ENCODE measurements around the gene ARHGEF1. TPM values are rescaled to one million over a fixed set of nuclear protein-coding genes. Genes with fewer than 3 reads are reported as not detected.

Gene ARHGEF1
- total and polyA plus RNA-seq, 12 donors = 20.2 to 143 (median 30.2) TPM

DNA sequence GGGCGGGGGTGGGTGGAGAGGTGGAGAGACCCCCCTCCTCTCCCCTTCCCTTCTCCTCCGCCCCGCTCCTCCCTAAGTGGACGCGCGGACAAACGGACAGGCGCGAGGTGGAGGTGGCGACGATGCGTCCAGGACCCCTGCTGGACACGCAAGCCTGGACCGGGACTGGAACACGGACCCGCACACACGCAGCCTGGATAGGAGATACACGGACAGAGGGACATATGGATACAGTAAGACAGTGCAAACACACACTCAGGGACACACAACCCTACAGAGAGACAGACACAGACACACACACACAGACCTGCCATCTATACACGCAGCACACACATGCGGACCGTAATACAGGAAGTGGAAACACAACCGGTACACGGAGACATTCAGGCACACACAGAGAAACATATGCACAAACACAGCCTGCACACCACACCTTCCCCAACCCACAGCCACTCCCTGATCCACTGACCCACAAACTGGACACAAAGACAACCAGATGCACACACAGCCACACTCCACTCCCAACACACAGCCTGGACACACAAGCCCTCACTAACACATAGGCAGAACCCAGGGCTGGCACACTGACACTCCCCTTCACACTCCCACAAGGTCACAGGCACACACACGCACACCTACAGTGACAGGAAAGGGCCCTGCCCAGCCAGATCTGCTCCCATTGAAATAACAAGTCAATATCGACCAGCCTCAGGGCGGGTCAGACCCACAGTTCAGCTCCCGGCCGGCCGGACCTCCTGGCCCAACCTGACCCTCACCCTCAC, 46.0 kb downstream of the ARHGEF1 start:
- ATAC-seq (peak in 1 of 8 donors; percentile 13), DNase-seq (no peak)
- peaks cover 41 to 100% (median 99%) of the 10 kb centered on the region in 7 donors for H3K27me3 ChIP-seq
- intact Hi-C loops (cut with DNase I) = loop anchor here in 1 of 10 donors (5.0 kb wide), 1 partner anchor 42 kb away; no protein-coding TSS in a partner anchor
- no peaks in the 10 kb centered on the region for H3K36me3 ChIP-seq
- no peaks in the 10 kb centered on the region for H3K9me3 ChIP-seq
- H3K27ac ChIP-seq = no peak overlapping the region
- peaks cover 2 to 18% (median 16%) of the 10 kb centered on the region in 9 donors for H3K4me1 ChIP-seq
- no peak for TF ChIP-seq CTCF (IDR thresholded peaks at IDR 0.05)
- WGBS, 2 donors = 3% methylated on average over 29 of the region's 29 CpGs
- H3K4me3 ChIP-seq = peak overlapping the region in 9 of 10 donors; percentile 30 to 55 (median 47)

GRCh38 chr19:41929536-41930071, 46.6 kb downstream of the ARHGEF1 start:
- intact Hi-C loops (cut with DNase I) = loop anchor here in 6 of 10 donors (5.0 to 10.0 kb wide), 5 partner anchors 42 to 915 kb away; partner anchors contain the start of genes CD79A (in 2 of the 6) and ARHGEF1 (in 1 of the 6)
- whole genome bisulfite sequencing, 2 donors = 14 to 15% methylated on average over 14 of the region's 14 CpGs
- no peak overlapping the region for H3K4me3 ChIP-seq
- DNase-seq = no peak
- H3K27ac ChIP-seq = no peak overlapping the region
- no peaks in the 10 kb centered on the region for H3K9me3 ChIP-seq
- ATAC-seq = no peak
- no peak for TF ChIP-seq CTCF (IDR thresholded peaks at IDR 0.05)
- H3K4me1 ChIP-seq = peaks cover 2 to 18% (median 16%) of the 10 kb centered on the region in 9 donors
- H3K36me3 ChIP-seq = no peaks in the 10 kb centered on the region
- H3K27me3 ChIP-seq = peaks cover 41 to 100% (median 96%) of the 10 kb centered on the region in 7 donors

GRCh38 chr19:41930322-41930722, 47.3 kb downstream of the ARHGEF1 start:
- intact Hi-C loops (cut with DNase I) = loop anchor here in 5 of 10 donors (5.0 to 10.0 kb wide), 4 partner anchors 46 to 916 kb away; partner anchors contain the start of genes CD79A (in 2 of the 5) and ARHGEF1 (in 1 of the 5)
- 13 to 15% methylated on average over 7 of the region's 7 CpGs for WGBS, 2 donors
- peaks cover 2 to 23% (median 16%) of the 10 kb centered on the region in 9 donors for H3K4me1 ChIP-seq

More at GRCh38 chr19:41930322-41930722, 47.3 kb downstream of the ARHGEF1 start:
- no peak for DNase-seq
- ATAC-seq = no peak
- H3K27ac ChIP-seq = no peak overlapping the region
- no peak for TF ChIP-seq CTCF (IDR thresholded peaks at IDR 0.05)
- no peaks in the 10 kb centered on the region for H3K9me3 ChIP-seq
- H3K27me3 ChIP-seq = peaks cover 37 to 100% (median 96%) of the 10 kb centered on the region in 7 donors
- no peak overlapping the region for H3K4me3 ChIP-seq
- H3K36me3 ChIP-seq = no peaks in the 10 kb centered on the region
